ENCODE measurements around the gene IFNGR2. TPM values are rescaled to one million over a fixed set of nuclear protein-coding genes. Genes with fewer than 3 reads are reported as not detected.
A peak's percentile ranks its signal among the peaks of the same experiment; 100 is the strongest.

Gene IFNGR2
- total RNA-seq, 1 experiment from 2014 or later, result 44.1 TPM

- Mint-ChIP-seq H3K27me3 (ENCODE audit: low read depth) (no peaks in the 10 kb centered on the region), H3K36me3 (ENCODE audit: insufficient read depth in 1 of 3, low read depth in 3 of 3) (peaks cover 0 to 16% (median 15%) of the 10 kb centered on the region in 3 experiments; a peak in 5 of 7 replicates), H3K4me1 (no peaks in the 10 kb centered on the region), H3K4me3 (no peak overlapping the region), H3K9me3 (no peaks in the 10 kb centered on the region), H3K27ac (peak overlapping the region; percentile 25 to 89 (median 32); a peak in 4 of 7 replicates)
- H2AFZ ChIP-seq (ENCODE audit: low read length), result no peak overlapping the region
- no peaks in the 10 kb centered on the region for H3K79me2 ChIP-seq (ENCODE audit: insufficient read depth, low read length)
- no peak overlapping the region for H2BK120ac ChIP-seq (ENCODE audit: low read depth, low read length, poor library complexity, severe bottlenecking)
- H4K5ac ChIP-seq (ENCODE audit: insufficient read length, low read depth, low read length), result no peak overlapping the region
- no peak overlapping the region for H3K56ac ChIP-seq (ENCODE audit: insufficient read length, low read depth, low read length)
- no peak overlapping the region for H2BK12ac ChIP-seq (ENCODE audit: insufficient read length, low read depth, low read length)
- no peak for TF ChIP-seq CTCF (conservative IDR thresholded peaks at IDR 0.05)
- no peaks in the 10 kb centered on the region for H3K79me1 ChIP-seq (ENCODE audit: insufficient read depth, low read depth, low read length, poor library complexity, severe bottlenecking)
- no peak overlapping the region for H3K4me2 ChIP-seq (ENCODE audit: insufficient read depth, insufficient read length, low read length)
- H2BK15ac ChIP-seq (ENCODE audit: low read depth, low read length), result no peak overlapping the region
- no peaks in the 10 kb centered on the region for H3K27me3 ChIP-seq (ENCODE audit: insufficient read depth, low read length)
- no peak overlapping the region for H3T11ph ChIP-seq (ENCODE audit: low read length)
- H3K9ac ChIP-seq (ENCODE audit: extremely low read depth, insufficient read length, low read length), result no peak overlapping the region
- no peak overlapping the region for H3K23ac ChIP-seq (ENCODE audit: insufficient read length, low read depth, low read length)
- H3K4me1 ChIP-seq (ENCODE audit: insufficient read depth, low read length), result no peaks in the 10 kb centered on the region
- H2BK20ac ChIP-seq (ENCODE audit: low read depth, low read length, poor library complexity, severe bottlenecking), result no peak overlapping the region
- H3K14ac ChIP-seq (ENCODE audit: insufficient read depth, low read length), result no peak overlapping the region
- no peak overlapping the region for H2BK5ac ChIP-seq (ENCODE audit: insufficient read length, low read length)
- no peak overlapping the region for H4K8ac ChIP-seq (replicated peaks; ENCODE audit: insufficient read length, low read depth, low read length)
- no CpG with 5 or more reads among the region's 11 CpGs for WGBS (ENCODE audit: extremely low coverage, insufficient read length, low lambda C conversion rate)
- no peaks in the 10 kb centered on the region for H3K23me2 ChIP-seq (ENCODE audit: insufficient read length, low read depth, low read length, poor library complexity, severe bottlenecking)
- no peak overlapping the region for H3K18ac ChIP-seq (ENCODE audit: insufficient read length, low read depth, low read length)
- H3K4ac ChIP-seq (ENCODE audit: low read depth, low read length), result no peak overlapping the region
- H3K9me3 ChIP-seq (ENCODE audit: control insufficient read depth, low read depth, low read length), result no peaks in the 10 kb centered on the region
- no peaks in the 10 kb centered on the region for H4K20me1 ChIP-seq (ENCODE audit: control insufficient read depth, insufficient read depth, insufficient read length)
- no peak overlapping the region for H2AK5ac ChIP-seq (ENCODE audit: insufficient read length, low read length)
- H4K91ac ChIP-seq (ENCODE audit: insufficient read length, low read depth, low read length), result no peak overlapping the region
- no peak for DNase-seq
- H3K27ac ChIP-seq (ENCODE audit: insufficient read length, low read depth, low read length), result no peak overlapping the region
These were observed 38.6 kb downstream of the IFNGR2 start for GRCh38 chr21:33441489-33442477.
